Ovary (tissue), 3 donors: ENCODE measurements around the gene DNAH12.

Experiments used
- CTCF ChIP-seq, 3 donors: fragments of 450-650 bp in 2 of 3; fragments of 200-600 bp in 1 of 3; IDR thresholded peaks; one replicate each; pipeline versions ENCODE4 v1.5.1 to v1.8.0; 2016 to 2022; ENCODE audit warnings: antibody characterized with exemption in 3 of 3, mild to moderate bottlenecking in 1 of 3
- EP300 ChIP-seq: sonication (generic); formaldehyde crosslinking; IDR thresholded peaks from one replicate; pipeline ENCODE4 v1.6.1; 2017; ENCODE audit warnings: antibody characterized with exemption
- POLR2A ChIP-seq: fragments of 450-650 bp; IDR thresholded peaks from one replicate; pipeline ENCODE4 v1.6.1; 2017; ENCODE audit warnings: antibody characterized with exemption, mild to moderate bottlenecking, moderate library complexity
- donor health status: DM: no; HTN: no; CAD: no.

DNA sequence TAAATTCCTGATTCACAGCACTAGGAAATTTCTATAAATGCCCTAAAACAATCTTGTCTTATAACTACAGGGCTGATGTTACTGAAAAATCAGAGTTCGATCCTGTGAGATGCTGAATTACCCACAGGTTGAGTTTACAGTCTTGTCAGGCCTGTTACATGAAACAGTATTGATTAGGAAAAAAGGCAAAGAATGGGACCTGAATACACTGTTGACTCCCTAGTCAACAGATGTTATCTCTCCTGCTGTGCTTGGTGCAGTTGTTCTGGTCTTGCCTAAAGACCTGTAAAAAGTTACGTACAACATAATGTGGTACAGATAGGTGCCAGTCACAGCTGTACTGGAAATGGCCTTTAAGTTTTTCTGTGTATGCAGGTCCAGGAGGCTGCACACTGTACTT is 160.3 kb downstream of the DNAH12 start:
- TF ChIP-seq CTCF (IDR thresholded peaks at IDR 0.05) (no peak), POLR2A (no peak), EP300 (no peak)
